Measurements from ENCODE around the gene ARID3B.
"Not testable (repeated sequence)": the region's sequence is repeated elsewhere in the genome, so short reads cannot be mapped to it uniquely, and the experiment has no call there.

Gene ARID3B

GRCh38 chr15:74539521-74539920 lies 1.5 kb upstream of the ARID3B start:
- not testable (repeated sequence) for FAIRE-seq

GRCh38 chr15:74540161-74540760 lies 759 bp upstream of the ARID3B start:
- FAIRE-seq = no peak

- FAIRE-seq = no peak
Measured at GRCh38 chr15:74541494-74542165, 610 bp downstream of the ARID3B start.

DNA sequence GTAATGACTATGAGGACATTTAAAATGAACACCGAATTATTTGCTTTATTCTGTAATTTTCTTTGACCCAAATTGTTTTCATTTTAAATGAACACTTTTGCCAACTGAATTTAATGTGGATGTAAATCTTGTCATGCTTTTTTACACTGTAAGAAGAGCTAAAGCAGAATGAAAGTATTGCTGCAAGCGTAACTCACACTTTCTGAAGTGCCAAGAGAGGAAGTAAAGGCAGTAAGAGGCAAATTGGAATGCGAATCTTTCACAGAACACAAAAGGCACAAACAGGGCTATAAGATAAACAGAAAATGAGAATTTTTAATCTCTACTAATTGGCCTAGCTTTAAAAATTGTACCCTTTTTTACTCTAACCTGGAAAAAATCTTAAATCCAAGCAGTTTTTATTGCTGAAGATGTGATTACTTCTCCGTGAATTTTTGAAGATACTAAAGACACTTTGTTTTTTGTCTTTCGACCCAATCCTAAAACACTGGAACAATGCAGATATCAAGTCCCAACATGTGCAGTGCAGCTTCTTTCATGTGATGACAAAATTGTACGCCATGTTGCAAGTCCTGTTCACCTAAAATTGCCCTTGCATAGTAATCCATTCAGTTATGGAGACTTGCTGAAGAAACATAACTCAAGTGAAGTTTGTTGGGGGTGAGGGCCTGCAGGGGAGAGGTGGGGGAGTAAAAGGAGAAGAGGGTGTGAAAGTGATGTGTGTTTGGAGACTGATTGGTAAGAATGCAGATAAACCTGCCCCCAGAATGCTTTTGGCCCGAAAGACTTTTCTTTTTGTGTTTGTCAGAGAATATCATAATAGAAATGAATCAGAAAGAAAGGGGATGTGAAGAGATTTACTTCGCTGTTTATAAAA lies 1.4 kb downstream of the ARID3B start:
- no peak for FAIRE-seq

GRCh38 chr15:74543043-74543422 lies 2.0 kb downstream of the ARID3B start:
- no peak for FAIRE-seq

- no peak for FAIRE-seq
Measured at GRCh38 chr15:74543583-74543982, 2.6 kb downstream of the ARID3B start.

DNA sequence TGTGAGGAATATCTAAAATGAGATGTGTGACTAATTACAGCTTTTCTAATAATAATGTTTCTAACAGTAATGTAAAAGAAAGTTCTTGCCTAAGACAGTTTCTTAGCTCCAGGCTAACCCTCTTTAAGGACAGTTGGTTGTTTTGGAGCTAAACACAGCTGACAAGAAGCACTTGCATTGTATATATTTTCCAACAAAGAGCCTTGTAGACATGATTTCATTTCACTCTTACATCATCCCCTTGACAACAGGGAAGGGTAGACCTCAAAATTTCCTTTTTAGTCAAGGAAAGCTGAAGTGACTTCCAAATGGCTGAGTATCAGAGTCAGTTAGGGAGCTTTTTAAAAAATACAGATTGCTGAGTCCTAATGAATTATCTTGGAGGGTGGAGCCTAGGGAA lies 4.1 kb downstream of the ARID3B start:
- no peak for FAIRE-seq

DNA sequence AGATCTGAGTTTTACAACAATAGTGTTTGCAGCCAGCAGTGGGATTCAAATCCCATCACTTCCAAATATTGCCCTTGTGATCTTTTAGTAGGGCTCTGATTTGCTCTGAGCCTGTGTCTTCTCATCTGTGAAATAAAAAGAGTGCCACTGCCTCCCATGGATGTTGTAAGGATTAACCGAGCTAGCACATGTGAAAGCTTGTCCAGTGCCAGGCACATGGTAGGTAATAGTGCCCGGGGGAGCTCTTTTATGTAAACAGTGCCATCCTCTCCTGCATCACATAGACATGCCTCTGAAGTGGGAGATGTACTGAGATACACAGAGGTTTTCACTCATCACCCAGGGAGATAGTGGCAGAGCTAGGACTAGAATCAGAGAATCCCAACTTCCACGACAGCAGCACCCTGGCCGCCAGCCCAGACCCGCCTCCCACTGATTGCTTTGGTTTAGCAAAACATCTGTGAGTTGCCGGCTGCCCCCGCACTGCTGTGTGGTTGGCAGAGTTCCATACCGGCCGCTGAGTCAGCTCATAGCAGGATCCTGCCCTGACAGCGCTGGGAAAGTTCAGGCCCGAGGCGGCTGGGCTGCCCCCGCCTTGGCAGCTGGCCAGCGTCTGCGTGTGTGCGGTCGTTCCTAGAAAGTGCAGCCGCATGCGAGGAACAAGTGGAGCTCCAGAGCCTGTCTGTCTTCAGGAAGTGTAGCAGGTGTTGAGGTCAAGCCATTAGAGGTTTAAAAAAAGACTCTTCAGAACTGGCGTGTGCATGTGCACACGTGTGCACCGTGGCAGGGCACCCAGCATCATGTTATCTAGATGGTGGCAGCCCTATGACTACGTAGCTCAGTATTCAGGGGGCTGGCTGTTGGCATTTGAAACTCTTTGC lies 5.0 kb downstream of the ARID3B start:
- FAIRE-seq = no peak

DNA sequence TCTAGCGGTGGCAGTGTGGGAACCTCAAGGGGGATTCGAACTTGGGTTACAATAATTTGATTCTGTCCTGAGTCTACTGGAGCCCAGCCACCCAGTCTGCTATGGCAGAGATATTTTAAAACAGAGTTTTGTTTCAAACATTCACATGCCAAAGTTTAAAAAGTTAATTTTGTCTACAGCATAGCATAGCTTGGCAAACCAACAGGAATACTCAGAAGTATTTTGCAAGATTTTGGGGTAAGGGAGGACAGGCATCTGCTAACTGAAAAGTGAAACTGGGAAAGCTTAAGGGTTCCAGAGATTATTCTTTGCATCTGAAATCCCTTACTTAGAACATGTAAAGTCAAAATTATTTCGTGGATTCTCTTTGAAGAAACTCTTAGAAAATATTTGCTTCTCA lies 6.6 kb downstream of the ARID3B start:
- no peak for FAIRE-seq

GRCh38 chr15:74548241-74548640 lies 7.2 kb downstream of the ARID3B start:
- FAIRE-seq = no peak

DNA sequence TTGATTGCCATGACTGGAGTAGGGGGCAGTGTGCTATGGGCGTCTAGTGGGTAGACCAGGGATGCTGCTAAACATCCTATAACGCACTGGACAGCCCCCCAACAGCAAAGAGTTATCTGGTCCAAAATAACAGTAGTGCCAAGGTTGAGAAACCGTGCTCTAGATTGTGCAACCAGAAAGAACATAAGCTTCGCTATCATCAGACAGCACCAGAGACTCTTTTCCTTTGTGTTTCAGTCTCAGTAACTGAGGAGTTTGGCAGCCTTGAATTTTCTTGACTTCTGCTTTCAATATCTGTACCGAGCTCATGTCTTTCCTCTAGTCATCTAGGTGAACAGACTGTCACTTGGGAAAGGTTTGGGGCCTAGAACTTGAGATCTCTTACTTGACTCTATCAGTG lies 8.8 kb downstream of the ARID3B start:
- no peak for FAIRE-seq

DNA sequence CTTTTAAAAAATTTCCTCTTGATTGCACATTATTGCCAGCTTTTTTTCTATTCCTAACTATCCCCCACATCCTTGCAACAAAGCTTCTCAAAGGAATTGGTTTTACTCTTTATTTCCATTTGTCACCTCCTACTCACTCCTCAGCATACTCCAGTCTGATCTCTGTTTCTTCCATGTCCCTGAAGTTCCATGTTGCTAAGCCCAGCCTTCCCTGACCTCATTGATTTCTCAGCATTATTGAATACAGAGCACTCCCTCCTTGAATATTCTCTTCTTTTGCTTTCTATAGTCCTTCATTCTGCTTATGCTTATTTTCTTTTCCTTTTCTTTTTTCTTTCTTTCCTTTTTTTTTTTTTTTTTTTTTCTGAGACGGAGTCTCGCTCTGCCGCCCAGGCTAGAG lies 10.7 kb downstream of the ARID3B start:
- no peak for FAIRE-seq

GRCh38 chr15:74552773-74553441 lies 11.9 kb downstream of the ARID3B start:
- FAIRE-seq = no peak

GRCh38 chr15:74555192-74555591 lies 14.2 kb downstream of the ARID3B start:
- no peak for FAIRE-seq

DNA sequence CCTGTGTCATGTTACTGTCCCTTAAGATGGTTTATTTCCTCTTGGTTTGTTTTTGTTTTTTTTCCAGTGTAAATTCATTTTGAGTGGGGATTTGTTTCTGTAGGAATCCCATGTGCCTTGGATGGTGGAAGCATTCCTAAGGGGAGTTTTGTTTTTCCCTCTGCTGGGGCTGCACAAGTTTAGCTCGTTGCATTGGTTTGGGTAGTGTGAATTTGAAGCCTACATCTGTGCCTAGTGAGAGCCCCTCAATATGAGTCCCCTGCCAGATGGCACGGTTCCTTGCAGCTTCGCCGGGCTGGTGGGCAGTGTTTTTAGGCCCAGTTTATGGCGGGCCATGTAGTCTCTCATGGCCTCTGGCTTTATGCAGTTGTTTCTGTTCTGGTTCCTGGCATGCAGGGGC lies 17.7 kb downstream of the ARID3B start:
- FAIRE-seq = no peak

GRCh38 chr15:74563442-74563841 lies 22.4 kb downstream of the ARID3B start:
- FAIRE-seq = no peak

GRCh38 chr15:74564182-74564581 lies 23.2 kb downstream of the ARID3B start:
- FAIRE-seq = no peak

- no peak for FAIRE-seq
Measured at GRCh38 chr15:74565381-74566085, 24.5 kb downstream of the ARID3B start.

GRCh38 chr15:74568594-74568993 lies 27.6 kb downstream of the ARID3B start:
- FAIRE-seq = no peak

DNA sequence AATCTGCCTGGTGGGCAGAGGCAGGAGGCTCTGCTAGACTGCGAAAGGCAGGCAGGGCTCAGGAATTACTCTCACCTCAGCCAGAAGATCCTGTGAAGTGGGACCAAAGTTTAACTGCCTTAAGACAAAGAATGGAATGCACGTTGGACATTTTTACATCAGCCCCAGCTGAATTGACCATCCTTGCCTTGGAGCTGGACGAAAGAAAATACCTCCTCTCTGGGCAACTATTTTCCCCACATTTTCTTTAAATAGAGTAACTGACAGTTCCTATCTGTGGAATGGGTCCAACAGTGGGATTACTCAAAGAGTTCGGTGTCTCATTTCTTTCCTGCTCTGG lies 28.7 kb downstream of the ARID3B start:
- FAIRE-seq = no peak

GRCh38 chr15:74571191-74571590 lies 30.2 kb downstream of the ARID3B start:
- no peak for FAIRE-seq

DNA sequence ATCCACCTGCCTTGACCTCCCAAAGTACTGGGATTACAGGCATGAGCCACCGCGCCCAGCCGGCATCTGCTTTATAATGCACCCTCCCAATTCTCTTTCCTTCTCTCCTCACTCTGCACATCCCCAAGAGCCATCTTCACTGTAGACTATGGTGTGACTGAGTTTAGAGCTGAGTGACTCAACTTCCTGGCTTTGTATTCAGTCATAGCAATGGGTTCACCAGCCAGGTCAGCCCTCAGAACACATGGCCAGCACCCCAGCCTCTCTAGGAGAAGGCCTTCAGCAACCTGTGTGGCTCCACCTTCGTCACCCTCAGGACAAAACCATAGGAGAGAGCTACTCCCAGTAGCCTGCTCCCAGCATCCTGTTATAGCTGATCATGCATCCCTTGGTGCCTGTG lies 33.0 kb downstream of the ARID3B start:
- FAIRE-seq = no peak

Measured in TTC549 (cell line).